HG03558 (cell line): ENCODE measurements around the gene SEC24A.
"Not testable (repeated sequence)": the region's sequence is repeated elsewhere in the genome, so short reads cannot be mapped to it uniquely, and the experiment has no call there.

Experiments used
- ATAC-seq: cut with Tn5 transposase; IDR thresholded peaks from one replicate; pipeline ENCODE4 v1.9.1; 2021; ENCODE audit warnings: moderate number of reproducible peaks; ENCODE audit not compliant: unreplicated experiment; ENCODE audit errors: extremely low read depth

SEC24A gene

DNA sequence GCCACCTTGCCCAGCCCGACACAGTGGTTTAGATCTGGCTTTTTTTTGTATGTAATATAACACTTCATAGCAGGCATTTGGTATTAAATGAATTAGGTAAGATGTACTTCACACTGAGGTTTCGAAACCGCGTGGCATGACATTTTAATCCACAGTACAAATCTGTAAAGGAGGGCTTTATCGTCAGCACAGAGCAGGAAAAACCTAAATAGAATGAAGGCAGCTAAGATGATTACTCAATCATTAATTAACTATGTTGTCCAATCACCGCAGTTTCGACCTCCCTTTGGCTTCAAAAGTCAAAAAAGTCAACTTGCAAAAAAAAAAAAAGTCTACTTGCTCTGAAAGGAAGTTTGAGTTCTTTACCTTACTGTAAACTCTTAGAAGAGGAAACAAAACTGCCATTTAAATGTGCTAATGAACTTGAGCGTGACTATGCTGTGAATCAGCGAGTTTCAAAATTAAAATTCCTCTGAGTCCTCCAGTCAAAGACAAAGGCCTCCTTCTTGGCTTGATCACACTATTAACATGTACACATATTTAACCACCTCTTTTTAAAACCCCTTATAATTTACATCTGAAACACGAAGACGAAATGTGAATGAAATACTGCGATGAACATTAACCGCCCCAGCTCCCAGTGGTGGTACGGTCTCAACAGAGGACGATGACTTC lies 698 bp upstream of the SEC24A start:
- ATAC-seq = peak; percentile 21

DNA sequence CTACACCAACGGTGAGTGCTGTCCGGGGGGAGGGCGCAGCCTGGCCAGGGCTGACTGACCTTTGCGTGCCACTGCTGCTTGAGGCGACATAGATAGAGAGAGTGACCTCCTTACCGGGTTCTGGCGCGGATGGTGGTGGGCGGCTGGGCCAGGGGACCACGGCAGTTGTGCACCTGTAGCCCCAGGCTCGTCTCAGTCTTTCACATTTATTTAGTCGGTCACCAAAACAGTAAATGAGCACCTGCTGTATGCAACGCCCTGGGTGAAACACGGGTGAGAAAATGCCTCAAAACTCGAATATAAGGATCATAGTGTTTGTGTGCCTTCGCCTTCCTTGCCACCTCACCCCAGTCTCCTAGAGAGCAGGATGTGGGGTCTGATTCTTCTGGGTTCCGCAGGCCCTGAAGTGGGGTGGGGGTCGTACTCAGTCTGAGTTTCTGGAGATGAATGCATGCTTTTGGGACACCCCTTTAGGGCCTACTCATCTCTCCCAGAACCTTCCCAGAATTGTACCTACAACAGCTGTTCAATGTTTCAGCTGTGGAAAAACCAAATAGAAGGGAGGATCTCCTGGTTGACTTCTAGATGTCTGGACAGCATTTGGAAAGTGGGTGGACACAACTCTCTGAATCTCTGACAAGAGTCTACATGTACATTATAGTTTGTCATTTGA lies 714 bp downstream of the SEC24A start:
- no peak for ATAC-seq

DNA sequence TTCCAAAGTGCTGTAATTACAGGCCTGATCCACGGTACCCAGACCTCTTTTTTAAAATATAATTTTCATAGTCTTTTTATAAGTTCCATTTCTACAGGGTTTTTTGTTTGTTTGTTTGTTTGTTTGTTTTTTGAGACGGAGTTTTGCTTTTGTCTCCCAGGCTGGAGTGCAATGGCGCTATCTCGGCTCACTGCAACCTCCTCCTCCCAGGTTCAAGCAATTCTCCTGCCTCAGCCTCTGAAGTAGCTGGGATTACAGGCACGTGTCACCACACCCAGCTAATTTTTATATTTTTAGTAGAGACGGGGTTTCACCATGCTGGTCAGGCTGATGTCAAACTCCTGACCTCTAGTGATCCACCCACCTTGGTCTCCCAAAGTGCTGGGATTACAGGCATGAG lies 2.1 kb downstream of the SEC24A start:
- not testable (repeated sequence) for ATAC-seq

DNA sequence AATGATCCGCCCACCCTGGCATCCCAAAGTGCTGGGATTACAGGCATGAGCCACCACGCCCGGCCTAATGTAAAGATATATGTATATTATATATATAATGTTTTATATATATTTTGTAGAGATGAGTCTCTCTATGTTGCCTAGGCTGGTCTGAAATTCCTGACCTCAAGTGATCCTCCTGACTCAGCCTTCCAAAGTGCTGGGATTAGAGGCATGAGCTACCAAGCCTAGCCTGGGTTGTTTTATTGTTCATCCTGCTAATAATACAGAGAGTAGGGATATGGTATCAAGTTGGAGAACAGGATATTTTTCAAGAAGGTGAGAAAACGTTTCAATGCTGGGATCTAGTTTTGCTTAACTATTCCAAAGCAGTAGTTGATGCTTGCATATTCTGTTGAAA lies 2.9 kb downstream of the SEC24A start:
- no peak for ATAC-seq

DNA sequence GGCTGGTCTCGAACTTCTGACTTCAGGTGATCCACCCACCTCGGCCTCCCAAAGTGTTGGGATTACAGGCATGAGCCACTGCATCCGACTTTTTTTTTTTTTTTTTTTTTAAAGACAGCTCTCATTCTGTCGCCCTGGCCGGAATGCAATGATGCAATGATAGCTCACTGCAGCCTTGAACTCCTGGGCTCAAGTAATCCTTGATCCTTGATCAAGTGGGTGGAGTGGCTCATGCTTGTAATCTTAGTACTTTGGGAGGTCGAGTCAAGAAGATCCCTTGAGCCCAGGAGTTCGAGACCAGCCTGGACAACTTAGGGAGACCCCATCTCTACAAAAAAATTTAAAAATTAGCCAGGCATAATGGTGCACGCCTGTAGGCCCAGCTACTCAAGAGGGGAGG lies 8.1 kb downstream of the SEC24A start:
- no peak for ATAC-seq

DNA sequence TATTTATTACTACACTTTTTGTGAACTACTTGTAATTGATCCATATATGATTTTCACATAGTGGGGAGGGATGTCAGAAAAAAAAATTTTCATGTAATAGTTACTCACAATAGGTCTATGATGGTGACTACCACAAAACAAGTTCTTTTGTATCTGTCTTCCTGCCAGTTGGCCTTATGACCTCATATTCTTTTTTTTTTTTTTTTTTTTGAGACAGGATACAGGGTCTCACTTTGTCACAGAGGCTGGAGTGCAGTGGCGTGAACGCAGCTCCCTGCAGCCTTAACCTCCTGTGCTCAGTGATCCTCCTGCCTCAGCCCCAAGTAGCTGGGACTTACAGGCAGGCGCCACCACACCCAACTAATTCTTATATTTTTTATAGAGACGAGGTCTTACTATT lies 10.9 kb downstream of the SEC24A start:
- ATAC-seq = no peak

DNA sequence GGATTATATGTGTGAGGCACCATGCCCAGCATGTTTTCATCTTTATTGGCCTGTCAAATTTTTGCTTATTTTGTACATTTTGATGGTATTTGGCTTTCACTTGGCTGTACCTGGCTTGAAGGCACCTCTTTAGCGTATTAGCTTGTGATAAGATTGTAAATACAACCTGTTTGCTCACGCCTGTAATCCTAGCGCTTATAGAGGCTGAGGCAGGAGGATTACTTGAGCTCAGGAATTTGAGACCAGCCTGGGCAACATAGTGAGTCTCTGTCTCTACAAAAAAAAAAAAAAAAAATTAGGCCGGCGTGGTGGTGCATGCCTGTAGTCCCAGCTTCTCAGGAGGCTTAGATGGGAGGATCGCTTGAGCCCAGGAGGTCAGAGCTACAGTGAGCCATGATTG lies 11.3 kb downstream of the SEC24A start:
- ATAC-seq = no peak

DNA sequence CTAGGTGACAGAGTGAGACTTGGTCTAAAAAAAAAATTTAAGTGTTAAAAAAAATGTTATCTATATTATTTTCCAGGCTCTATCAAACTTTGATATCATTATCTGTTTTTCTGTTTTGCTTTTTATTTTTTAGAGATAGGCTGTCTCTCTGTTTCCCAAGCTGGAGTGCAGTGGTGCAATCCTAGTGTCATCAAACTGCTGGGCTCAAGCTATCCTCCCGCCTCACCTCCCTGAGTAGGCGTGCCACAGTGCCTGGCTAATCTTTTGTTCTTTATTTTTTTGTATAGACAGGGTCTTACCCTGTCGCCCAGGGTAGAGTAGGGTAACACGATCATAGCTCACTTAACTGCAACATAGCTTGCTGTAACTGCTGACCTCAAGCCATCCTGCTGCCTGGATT lies 14.4 kb downstream of the SEC24A start:
- no peak for ATAC-seq

DNA sequence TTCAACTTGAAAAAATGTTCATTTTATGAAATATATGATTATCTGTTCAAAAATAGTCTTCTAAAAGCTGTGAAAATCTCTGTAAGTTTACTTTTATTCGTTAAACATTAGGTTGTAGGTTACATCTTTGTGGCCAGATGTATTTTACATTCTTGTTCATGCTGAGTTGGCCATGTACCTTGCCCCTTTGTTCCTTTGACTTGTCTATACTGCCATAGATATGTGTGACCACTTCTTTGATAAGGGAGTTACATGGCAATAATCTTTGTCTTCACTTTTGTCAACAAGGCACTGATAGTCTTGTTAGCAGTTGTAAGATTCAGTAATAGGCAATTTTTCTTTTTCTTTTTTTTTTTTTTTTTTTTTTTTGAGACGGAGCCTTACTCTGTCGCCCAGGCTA lies 15.9 kb downstream of the SEC24A start:
- no peak for ATAC-seq

DNA sequence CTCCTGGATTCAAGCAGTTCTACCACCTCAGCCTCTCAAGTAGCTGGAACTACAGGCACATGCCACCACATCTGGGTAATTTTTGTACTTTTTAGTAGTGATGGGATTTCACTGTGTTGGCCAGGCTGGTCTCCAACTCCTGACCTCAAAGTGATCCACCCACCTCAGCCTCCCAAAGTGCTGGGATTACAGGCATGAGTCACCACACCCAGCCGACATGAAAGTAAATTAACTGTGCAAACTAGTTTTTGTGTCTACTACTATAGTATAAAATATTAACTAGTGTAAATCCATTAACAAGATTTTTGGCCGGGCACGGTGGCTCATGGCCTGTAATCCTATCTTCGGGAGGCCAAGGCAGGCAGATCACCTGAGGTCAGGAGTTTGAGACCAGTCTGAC lies 25.0 kb downstream of the SEC24A start:
- ATAC-seq = not testable (repeated sequence)

DNA sequence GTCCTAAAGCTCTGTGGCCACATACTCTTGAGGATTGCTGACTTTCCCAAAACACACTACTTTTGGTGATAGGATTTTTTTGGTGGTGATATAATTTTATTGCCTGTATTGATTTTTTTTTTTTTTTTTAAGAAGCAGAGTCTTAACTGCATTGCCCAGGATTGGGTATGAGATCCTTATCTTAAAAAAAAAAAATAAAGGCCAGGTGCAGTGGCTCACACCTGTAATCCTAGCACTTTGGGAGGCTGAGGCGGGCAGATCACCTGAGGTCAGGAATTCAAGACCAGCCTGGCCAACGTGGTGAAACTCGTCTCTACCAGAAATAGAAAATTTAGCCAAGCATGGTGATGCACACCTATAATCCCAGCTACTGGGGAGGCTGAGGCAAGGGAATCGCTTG lies 28.8 kb downstream of the SEC24A start:
- ATAC-seq = not testable (repeated sequence)

DNA sequence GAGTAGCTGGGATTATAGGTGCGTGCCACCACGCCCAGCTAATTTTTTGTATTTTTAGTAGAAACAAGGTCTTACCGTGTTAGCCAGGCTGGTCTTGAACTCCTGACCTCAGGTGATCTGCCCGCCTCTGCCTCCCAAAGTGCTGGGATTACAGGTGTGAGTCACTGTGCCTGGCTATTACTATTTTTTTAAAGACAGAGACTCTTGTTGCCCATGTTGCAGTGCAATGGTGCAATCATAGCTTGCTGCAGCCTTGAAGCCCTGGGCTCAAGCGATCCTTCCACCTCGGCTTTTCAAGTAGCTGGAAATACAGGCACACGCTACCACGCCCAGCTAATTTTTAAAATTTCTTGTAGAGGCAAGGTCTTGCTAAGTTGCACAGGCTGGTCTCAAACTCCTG lies 41.6 kb downstream of the SEC24A start:
- ATAC-seq = not testable (repeated sequence)

DNA sequence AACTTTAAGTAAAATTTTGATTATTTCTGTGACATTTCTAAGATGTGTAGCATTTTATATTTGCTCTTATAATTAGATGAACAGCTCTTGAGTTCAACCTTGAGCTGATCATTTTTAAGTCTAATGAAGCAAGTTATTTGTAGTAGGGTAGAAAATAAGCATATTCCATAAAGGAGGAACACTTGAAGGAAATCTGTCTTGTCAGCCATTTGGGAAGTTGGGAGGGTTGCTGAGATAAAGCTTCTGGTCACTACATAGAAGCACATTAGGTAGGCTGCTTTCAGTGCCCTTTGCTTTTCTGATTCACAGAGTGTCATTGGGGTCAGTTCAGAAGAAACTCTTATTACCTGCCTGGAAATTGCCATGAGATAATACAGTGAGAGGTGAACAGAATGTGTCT lies 44.1 kb downstream of the SEC24A start:
- ATAC-seq = no peak

DNA sequence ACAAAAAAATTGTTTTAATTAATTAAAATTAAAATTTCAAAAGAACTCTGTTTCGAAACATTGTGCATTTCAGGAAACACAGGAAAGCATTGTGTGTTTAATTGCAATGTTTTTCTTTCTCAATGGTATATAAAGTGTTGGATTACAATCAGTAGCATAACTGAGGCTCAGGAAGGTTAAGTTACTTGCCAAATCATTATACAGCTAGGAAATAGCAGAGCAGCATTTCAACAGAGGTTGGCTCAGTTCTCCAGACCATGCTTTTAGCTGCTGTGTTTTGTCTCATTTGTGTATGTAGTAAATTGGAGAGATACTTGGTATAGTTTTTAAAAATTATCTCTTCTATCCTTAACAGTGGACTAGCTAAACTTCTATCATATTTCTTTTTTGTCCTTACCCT lies 59.7 kb downstream of the SEC24A start:
- no peak for ATAC-seq

DNA sequence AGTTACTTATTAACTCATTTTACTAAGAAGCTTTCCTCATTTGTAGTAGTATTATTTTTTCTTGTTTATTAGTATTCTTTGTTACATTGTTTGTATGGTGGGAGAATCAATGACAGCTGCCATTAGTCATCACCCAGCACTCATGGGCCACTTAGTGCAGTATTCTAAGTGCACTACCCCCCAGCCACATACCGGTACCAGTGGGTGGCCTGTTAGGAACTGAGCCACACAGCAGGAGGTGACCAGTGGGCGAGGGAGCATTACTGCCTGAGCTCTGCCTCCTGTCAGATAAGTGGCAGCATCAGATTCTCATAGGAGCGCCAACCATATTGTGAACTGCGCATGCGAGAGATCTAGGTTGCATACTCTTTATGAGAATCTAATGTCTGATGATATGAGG lies 65.5 kb downstream of the SEC24A start:
- ATAC-seq = no peak

DNA sequence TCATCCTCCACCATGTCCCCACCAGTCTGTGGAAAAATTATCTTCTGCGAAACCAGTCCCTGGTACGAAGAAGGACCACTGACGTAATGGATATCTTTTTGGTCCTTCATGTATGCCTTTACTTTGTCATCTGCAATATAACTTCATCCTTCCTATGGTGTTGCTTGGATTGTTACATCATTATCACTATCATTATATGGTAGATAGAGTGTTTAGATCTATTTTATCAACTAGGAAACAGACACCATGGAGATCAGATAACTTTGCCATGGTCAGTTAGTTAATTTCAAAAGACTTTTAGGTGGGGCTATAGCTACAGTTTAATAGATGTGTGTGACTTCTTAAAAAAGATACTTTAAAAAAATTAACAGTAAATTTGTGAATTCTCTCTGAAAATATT lies 66.0 kb downstream of the SEC24A start:
- ATAC-seq = no peak

DNA sequence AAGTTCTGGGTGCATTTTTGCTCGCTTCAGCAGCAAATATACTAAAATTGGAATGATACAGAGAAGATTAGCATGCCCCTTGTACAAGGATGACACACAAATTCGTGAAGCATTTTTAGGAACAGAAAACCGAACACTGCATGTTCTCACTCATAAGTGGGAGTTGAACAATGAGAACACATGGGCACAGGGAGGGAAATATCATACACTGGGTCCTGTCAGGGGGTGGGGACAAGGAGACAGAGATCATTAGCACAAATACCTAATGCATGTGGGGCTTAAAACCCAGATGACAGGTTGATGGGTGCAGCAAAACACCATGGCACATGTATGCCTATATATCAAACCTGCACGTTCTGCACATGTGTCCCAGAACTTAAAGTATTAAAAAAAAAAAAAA lies 66.9 kb downstream of the SEC24A start:
- not testable (repeated sequence) for ATAC-seq

DNA sequence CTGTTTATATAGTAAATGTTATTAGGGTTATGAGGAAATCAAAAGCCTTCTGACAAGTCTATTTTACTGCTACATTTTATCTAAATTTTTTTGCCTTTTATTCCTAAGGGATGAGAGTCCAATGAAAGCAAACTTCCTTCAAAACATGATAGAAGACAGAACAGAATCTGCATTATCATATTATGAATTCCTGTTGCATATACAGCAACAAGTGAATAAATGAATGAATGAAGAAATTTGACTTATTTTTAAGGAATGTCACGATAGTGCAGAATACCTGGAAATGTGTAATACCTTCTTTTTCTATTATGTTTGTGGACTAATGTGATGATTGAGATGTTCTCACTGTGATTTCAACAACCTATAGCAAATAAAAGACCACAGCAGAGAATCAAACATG lies 76.3 kb downstream of the SEC24A start:
- ATAC-seq = no peak

DNA sequence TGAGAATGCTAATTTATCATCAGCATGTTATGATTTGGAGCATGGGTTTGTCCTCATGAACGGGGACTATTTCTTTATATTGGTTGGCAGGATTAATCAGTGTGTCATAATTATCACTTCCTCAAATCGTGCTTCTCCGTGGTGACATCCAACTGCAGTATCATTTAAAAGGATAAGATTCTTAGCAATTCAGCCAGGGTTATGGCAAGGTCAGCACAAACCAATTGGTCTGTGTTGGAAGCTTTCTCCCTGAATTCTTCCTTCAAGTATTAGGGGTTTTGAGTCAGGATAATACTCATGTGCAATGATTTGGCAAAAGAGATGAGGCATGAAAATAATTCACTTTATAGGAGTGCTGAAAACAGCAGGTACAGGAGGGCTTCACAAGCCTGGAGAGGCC lies 84.2 kb downstream of the SEC24A start:
- ATAC-seq = no peak

DNA sequence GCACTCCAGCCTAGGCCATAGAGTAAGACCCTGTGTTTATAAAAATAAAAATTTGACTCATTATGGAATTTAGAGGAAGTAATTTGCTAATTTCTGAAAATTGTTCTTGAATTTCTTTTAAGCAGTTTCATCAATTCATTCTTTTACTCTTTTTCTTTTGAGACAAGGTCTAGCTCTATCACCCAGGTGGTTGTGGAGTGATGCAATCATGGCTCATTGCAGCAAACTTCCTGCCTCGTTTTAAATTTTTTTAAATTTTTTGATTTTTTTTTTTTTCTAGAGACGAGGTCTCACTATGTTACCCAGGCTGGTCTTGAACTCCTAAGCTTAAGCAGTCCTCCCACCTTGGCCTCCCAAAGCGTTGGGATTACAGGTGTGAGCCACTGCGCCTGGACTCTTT lies 86.7 kb downstream of the SEC24A start:
- ATAC-seq = no peak

DNA sequence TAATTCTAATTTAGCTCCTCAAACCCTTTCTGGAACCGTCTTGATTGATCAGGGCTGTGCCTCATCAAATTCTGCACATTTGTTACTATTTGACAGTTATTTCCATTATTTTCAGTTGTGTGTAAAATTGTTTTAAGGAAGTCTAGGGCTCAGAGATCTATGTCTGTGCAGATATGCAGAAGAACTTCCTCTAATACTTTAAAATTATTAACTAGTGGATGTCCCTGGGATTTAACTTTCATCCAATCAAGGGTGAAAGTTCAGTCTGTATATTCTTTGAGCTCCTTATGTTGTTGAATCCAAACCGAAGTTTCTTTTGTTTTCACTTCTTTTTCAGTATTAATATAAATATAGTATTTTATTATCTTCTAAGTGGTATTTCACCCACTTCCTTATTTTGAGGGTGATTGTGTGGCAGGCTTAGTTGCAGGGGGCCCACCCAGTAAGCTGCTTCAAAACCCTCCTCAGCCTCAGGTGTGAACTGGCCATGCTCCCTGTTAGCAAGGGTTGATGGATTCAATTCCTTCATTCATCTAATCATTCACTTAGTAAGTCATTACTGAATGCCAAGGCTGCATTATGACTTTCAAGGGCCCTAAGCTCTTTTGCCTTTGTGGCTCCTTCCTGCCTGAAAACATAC lies 87.7 kb downstream of the SEC24A start:
- no peak for ATAC-seq
